ENCODE measurements around the gene KCTD18. TPM values are rescaled to one million over a fixed set of nuclear protein-coding genes. Genes with fewer than 3 reads are reported as not detected.

KCTD18 gene
- polyA plus RNA-seq, 1 of the 3 experiments (the other 2 are of a cell fraction), result 8.0 TPM

DNA sequence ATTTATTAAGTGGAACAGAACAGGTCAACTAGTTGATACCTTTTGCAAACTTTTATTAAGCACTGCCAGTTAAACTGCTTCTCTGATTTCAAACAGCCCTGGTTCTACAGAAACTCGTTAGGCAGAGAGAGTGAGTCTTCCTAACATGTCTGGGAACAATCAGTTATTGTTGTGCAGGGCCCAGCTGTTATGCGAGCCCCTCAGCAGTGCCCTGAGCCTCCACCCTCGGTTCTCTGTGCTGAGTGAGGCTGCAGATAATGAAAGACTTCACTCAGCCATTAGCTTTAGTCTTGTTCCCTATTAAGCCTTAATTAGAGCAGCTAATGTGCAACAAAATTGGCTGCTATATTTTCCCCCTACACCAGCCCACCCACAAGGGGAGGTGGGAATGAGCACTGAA is 39.6 kb downstream of the KCTD18 start:
- Histone ChIP-seq H3K27me3 (ENCODE audit: insufficient read depth) (no peaks in the 10 kb centered on the region), H3K9ac (no peak overlapping the region), H3K27ac (ENCODE audit: low read depth in 2 of 2, low read length in 1 of 2) (no peak overlapping the region; a peak in 1 of 4 replicates), H3F3A (replicated peaks; ENCODE audit: insufficient read depth) (no peaks in the 10 kb centered on the region), H3K4me3 (ENCODE audit: low read depth in 2 of 2, low read length in 1 of 2) (no peak overlapping the region), H3K36me3 (replicated peaks in 1 of 2; ENCODE audit: control insufficient read depth in 1 of 2, insufficient read depth in 2 of 2, low read length in 1 of 2) (peaks cover 40 to 46% of the 10 kb centered on the region in 2 experiments), H3K79me2 (ENCODE audit: insufficient read depth) (no peaks in the 10 kb centered on the region), H4K20me1 (ENCODE audit: insufficient read depth) (no peaks in the 10 kb centered on the region), H3K9me3 (no peaks in the 10 kb centered on the region), H3K4me1 (ENCODE audit: control insufficient read depth in 1 of 2, insufficient read depth in 2 of 2, low read depth in 1 of 2, low read length in 1 of 2) (peaks cover 0 to 11% of the 10 kb centered on the region in 2 experiments; a peak in 1 of 4 replicates), H3K4me2 (no peak overlapping the region), H3K9me2 (no peaks in the 10 kb centered on the region), H2AFZ (ENCODE audit: low read depth) (no peak overlapping the region)
- POLR2A ChIA-PET, result no interaction called here
- CTCF ChIA-PET, result interaction anchor here (0.8 to 8.0 kb wide), 23 partner anchors 8 to 496 kb away, joined by 3 to 111 read pairs (median 5); partner anchors contain the start of gene SGO2
- TF ChIP-seq, protein P1, sequence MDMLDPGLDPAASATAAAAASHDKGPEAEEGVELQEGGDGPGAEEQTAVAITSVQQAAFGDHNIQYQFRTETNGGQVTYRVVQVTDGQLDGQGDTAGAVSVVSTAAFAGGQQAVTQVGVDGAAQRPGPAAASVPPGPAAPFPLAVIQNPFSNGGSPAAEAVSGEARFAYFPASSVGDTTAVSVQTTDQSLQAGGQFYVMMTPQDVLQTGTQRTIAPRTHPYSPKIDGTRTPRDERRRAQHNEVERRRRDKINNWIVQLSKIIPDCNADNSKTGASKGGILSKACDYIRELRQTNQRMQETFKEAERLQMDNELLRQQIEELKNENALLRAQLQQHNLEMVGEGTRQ (IDR thresholded peaks at IDR 0.05; ENCODE audit: borderline replicate concordance, low read depth, low read length), result no peak
- no peak for TF ChIP-seq TCF12 (IDR thresholded peaks at IDR 0.05)
- no peak for TF ChIP-seq ELF1 (IDR thresholded peaks at IDR 0.05)
- TF ChIP-seq FOXM1 (IDR thresholded peaks at IDR 0.05; ENCODE audit: low read depth), result no peak
- TF ChIP-seq, protein P2, sequence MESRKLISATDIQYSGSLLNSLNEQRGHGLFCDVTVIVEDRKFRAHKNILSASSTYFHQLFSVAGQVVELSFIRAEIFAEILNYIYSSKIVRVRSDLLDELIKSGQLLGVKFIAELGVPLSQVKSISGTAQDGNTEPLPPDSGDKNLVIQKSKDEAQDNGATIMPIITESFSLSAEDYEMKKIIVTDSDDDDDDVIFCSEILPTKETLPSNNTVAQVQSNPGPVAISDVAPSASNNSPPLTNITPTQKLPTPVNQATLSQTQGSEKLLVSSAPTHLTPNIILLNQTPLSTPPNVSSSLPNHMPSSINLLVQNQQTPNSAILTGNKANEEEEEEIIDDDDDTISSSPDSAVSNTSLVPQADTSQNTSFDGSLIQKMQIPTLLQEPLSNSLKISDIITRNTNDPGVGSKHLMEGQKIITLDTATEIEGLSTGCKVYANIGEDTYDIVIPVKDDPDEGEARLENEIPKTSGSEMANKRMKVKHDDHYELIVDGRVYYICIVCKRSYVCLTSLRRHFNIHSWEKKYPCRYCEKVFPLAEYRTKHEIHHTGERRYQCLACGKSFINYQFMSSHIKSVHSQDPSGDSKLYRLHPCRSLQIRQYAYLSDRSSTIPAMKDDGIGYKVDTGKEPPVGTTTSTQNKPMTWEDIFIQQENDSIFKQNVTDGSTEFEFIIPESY (IDR thresholded peaks at IDR 0.05; ENCODE audit: borderline replicate concordance, low read depth), result no peak
- TF ChIP-seq GATA2 (CRISPR knock-in tag; IDR thresholded peaks at IDR 0.05), result no peak
- TF ChIP-seq, protein P3, sequence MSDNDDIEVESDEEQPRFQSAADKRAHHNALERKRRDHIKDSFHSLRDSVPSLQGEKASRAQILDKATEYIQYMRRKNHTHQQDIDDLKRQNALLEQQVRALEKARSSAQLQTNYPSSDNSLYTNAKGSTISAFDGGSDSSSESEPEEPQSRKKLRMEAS (IDR thresholded peaks at IDR 0.05; ENCODE audit: low read depth), result no peak
- TF ChIP-seq YY1 (IDR thresholded peaks at IDR 0.05; ENCODE audit: low read depth), result no peak
- no peak for TF ChIP-seq EZH2phosphoT487 (IDR thresholded peaks at IDR 0.05; ENCODE audit: borderline replicate concordance, low read depth)
- TF ChIP-seq NRF1 (IDR thresholded peaks at IDR 0.05; ENCODE audit: low read depth, low read length), result no peak
- TF ChIP-seq, protein P4, sequence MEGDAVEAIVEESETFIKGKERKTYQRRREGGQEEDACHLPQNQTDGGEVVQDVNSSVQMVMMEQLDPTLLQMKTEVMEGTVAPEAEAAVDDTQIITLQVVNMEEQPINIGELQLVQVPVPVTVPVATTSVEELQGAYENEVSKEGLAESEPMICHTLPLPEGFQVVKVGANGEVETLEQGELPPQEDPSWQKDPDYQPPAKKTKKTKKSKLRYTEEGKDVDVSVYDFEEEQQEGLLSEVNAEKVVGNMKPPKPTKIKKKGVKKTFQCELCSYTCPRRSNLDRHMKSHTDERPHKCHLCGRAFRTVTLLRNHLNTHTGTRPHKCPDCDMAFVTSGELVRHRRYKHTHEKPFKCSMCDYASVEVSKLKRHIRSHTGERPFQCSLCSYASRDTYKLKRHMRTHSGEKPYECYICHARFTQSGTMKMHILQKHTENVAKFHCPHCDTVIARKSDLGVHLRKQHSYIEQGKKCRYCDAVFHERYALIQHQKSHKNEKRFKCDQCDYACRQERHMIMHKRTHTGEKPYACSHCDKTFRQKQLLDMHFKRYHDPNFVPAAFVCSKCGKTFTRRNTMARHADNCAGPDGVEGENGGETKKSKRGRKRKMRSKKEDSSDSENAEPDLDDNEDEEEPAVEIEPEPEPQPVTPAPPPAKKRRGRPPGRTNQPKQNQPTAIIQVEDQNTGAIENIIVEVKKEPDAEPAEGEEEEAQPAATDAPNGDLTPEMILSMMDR (IDR thresholded peaks at IDR 0.05), result no peak
- no peak for TF ChIP-seq TAF1 (IDR thresholded peaks at IDR 0.05; ENCODE audit: borderline replicate concordance, low read depth, low read length)
- no peak for TF ChIP-seq RCOR1 (IDR thresholded peaks at IDR 0.05; ENCODE audit: low read length)
- TF ChIP-seq, protein P5, sequence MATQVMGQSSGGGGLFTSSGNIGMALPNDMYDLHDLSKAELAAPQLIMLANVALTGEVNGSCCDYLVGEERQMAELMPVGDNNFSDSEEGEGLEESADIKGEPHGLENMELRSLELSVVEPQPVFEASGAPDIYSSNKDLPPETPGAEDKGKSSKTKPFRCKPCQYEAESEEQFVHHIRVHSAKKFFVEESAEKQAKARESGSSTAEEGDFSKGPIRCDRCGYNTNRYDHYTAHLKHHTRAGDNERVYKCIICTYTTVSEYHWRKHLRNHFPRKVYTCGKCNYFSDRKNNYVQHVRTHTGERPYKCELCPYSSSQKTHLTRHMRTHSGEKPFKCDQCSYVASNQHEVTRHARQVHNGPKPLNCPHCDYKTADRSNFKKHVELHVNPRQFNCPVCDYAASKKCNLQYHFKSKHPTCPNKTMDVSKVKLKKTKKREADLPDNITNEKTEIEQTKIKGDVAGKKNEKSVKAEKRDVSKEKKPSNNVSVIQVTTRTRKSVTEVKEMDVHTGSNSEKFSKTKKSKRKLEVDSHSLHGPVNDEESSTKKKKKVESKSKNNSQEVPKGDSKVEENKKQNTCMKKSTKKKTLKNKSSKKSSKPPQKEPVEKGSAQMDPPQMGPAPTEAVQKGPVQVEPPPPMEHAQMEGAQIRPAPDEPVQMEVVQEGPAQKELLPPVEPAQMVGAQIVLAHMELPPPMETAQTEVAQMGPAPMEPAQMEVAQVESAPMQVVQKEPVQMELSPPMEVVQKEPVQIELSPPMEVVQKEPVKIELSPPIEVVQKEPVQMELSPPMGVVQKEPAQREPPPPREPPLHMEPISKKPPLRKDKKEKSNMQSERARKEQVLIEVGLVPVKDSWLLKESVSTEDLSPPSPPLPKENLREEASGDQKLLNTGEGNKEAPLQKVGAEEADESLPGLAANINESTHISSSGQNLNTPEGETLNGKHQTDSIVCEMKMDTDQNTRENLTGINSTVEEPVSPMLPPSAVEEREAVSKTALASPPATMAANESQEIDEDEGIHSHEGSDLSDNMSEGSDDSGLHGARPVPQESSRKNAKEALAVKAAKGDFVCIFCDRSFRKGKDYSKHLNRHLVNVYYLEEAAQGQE (IDR thresholded peaks at IDR 0.05; ENCODE audit: low read depth, low read length), result no peak
- no peak for TF ChIP-seq RFX5 (IDR thresholded peaks at IDR 0.05; ENCODE audit: low read length)
- TF ChIP-seq MEF2A (IDR thresholded peaks at IDR 0.05; ENCODE audit: borderline replicate concordance, low read depth), result no peak
- TF ChIP-seq, protein P6, sequence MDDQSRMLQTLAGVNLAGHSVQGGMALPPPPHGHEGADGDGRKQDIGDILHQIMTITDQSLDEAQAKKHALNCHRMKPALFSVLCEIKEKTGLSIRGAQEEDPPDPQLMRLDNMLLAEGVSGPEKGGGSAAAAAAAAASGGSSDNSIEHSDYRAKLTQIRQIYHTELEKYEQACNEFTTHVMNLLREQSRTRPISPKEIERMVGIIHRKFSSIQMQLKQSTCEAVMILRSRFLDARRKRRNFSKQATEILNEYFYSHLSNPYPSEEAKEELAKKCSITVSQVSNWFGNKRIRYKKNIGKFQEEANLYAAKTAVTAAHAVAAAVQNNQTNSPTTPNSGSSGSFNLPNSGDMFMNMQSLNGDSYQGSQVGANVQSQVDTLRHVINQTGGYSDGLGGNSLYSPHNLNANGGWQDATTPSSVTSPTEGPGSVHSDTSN (IDR thresholded peaks at IDR 0.05), result no peak
- TF ChIP-seq RAD21 (IDR thresholded peaks at IDR 0.05; ENCODE audit: low read length), result no peak
- TF ChIP-seq NFIC (IDR thresholded peaks at IDR 0.05; ENCODE audit: borderline replicate concordance), result no peak
- no peak for TF ChIP-seq JUND (IDR thresholded peaks at IDR 0.05)
- DNase-seq, result no peak
- 89% methylated on average over 3 of the region's 3 CpGs for WGBS (ENCODE audit: low lambda C conversion rate)

All from SK-N-SH (cell line).